H9 (cell line): ENCODE results near the gene MUSK. TPM values are rescaled to one million over a fixed set of nuclear protein-coding genes. Genes with fewer than 3 reads are reported as not detected.

Source experiments
- DNase-seq: peaks from one replicate; pipeline ENCODE4 v3.0.0-alpha.2; 2017
- H2AFZ ChIP-seq: one replicate; pipeline ENCODE4 v1.6.1; 2013; ENCODE audit warnings: mild to moderate bottlenecking, low read length, control low read depth, moderate library complexity
- H2AK5ac ChIP-seq: 2 replicates; pipeline ENCODE4 v1.6.1; 2013; ENCODE audit warnings: low read length, control low read depth, mixed read lengths; ENCODE audit not compliant: insufficient read length
- H2BK120ac ChIP-seq: one replicate; pipeline ENCODE4 v1.6.1; 2013; ENCODE audit warnings: low read depth, mild to moderate bottlenecking, low read length, control low read depth, inconsistent platforms; ENCODE audit not compliant: poor library complexity, severe bottlenecking
- H2BK12ac ChIP-seq: 2 replicates; pipeline ENCODE4 v1.6.1; 2013; ENCODE audit warnings: low read length, control low read depth, mixed read lengths, low read depth; ENCODE audit not compliant: insufficient read length
- H2BK15ac ChIP-seq: 2 replicates; pipeline ENCODE4 v1.6.1; 2013; ENCODE audit warnings: low read depth, low read length, control low read depth
- H2BK20ac ChIP-seq: one replicate; pipeline ENCODE4 v1.6.1; 2013; ENCODE audit warnings: low read depth, mild to moderate bottlenecking, low read length, control low read depth, inconsistent platforms; ENCODE audit not compliant: poor library complexity, severe bottlenecking
- H2BK5ac ChIP-seq: 2 replicates; pipeline ENCODE4 v1.6.1; 2013; ENCODE audit warnings: low read length, control low read depth, mixed read lengths; ENCODE audit not compliant: insufficient read length
- H3K14ac ChIP-seq: 2 replicates; pipeline ENCODE4 v1.6.1; 2013; ENCODE audit warnings: low read length, control low read depth; ENCODE audit not compliant: insufficient read depth
- H3K18ac ChIP-seq: 2 replicates; pipeline ENCODE4 v1.6.1; 2013; ENCODE audit warnings: low read depth, mild to moderate bottlenecking, mixed read lengths, low read length, control low read depth; ENCODE audit not compliant: insufficient read length
- H3K23ac ChIP-seq: 2 replicates; pipeline ENCODE4 v1.6.1; 2013; ENCODE audit warnings: low read length, control low read depth, mixed read lengths, low read depth; ENCODE audit not compliant: insufficient read length
- H3K23me2 ChIP-seq: 2 replicates; pipeline ENCODE4 v1.6.1; 2013; ENCODE audit warnings: low read depth, mild to moderate bottlenecking, mixed read lengths, low read length, control low read depth; ENCODE audit not compliant: insufficient read length, poor library complexity, severe bottlenecking
- H3K27ac ChIP-seq: 2 replicates; pipeline ENCODE4 v1.5.1; 2013; ENCODE audit warnings: low read length, control low read depth, mixed read lengths, low read depth; ENCODE audit not compliant: insufficient read length
- H3K27me3 ChIP-seq: 2 replicates; pipeline ENCODE4 v1.6.1; 2013; ENCODE audit warnings: low read length, control low read depth, inconsistent platforms; ENCODE audit not compliant: insufficient read depth
- H3K4ac ChIP-seq: 2 replicates; pipeline ENCODE4 v1.6.1; 2013; ENCODE audit warnings: low read depth, mild to moderate bottlenecking, control low read depth, inconsistent platforms, low read length, moderate library complexity
- H3K4me1 ChIP-seq: 2 replicates; pipeline ENCODE4 v1.6.1; 2013; ENCODE audit warnings: low read length, control low read depth, inconsistent platforms; ENCODE audit not compliant: insufficient read depth
- H3K4me2 ChIP-seq: 2 replicates; pipeline ENCODE4 v1.6.1; 2013; ENCODE audit warnings: low read length, control low read depth, mixed read lengths; ENCODE audit not compliant: insufficient read length, insufficient read depth
- H3K56ac ChIP-seq: 2 replicates; pipeline ENCODE4 v1.6.1; 2013; ENCODE audit warnings: low read depth, mild to moderate bottlenecking, mixed read lengths, low read length, control low read depth; ENCODE audit not compliant: insufficient read length
- H3K79me1 ChIP-seq: 2 replicates; pipeline ENCODE4 v1.6.1; 2013; ENCODE audit warnings: low read depth, mild to moderate bottlenecking, moderate library complexity, low read length, control low read depth, inconsistent platforms; ENCODE audit not compliant: insufficient read depth, poor library complexity, severe bottlenecking
- H3K79me2 ChIP-seq: 2 replicates; pipeline ENCODE4 v1.6.1; 2013; ENCODE audit warnings: low read length, control low read depth, inconsistent platforms; ENCODE audit not compliant: insufficient read depth
- H3K9ac ChIP-seq: 2 replicates; pipeline ENCODE4 v1.6.1; 2013; ENCODE audit warnings: low read length, control low read depth, mixed read lengths; ENCODE audit not compliant: insufficient read length; ENCODE audit errors: extremely low read depth
- H3K9me3 ChIP-seq: one replicate; pipeline ENCODE4 v1.6.1; 2013; ENCODE audit warnings: low read depth, low read length, inconsistent platforms; ENCODE audit not compliant: control insufficient read depth
- H3T11ph ChIP-seq: one replicate; pipeline ENCODE4 v1.6.1; 2013; ENCODE audit warnings: mild to moderate bottlenecking, low read length, control low read depth, inconsistent platforms
- H4K20me1 ChIP-seq: one replicate; pipeline ENCODE4 v1.6.1; 2013; ENCODE audit not compliant: control insufficient read depth, insufficient read length, insufficient read depth
- H4K5ac ChIP-seq: 2 replicates; pipeline ENCODE4 v1.6.1; 2013; ENCODE audit warnings: low read depth, mild to moderate bottlenecking, mixed read lengths, low read length, control low read depth; ENCODE audit not compliant: insufficient read length
- H4K8ac ChIP-seq: replicated peaks from 2 replicates; pipeline ENCODE4 v1.6.1; 2013; ENCODE audit warnings: low read length, control low read depth, mixed read lengths, low read depth; ENCODE audit not compliant: insufficient read length
- H4K91ac ChIP-seq: 2 replicates; pipeline ENCODE4 v1.6.1; 2013; ENCODE audit warnings: low read depth, mild to moderate bottlenecking, moderate library complexity, mixed read lengths, low read length, control low read depth; ENCODE audit not compliant: insufficient read length
- H3K27ac Mint-ChIP-seq, 3 experiments: 2 replicates in 2 of 3; 3 replicates in 1 of 3; pipeline ENCODE4 v1.8.0; 2020 to 2021; ENCODE audit warnings: mixed read lengths in 3 of 3, mild to moderate bottlenecking in 1 of 3, moderate library complexity in 1 of 3
- H3K27me3 Mint-ChIP-seq: 2 replicates; pipeline ENCODE4 v1.8.0; 2021; ENCODE audit warnings: low read depth, mild to moderate bottlenecking, moderate library complexity, mixed read lengths
- H3K36me3 Mint-ChIP-seq, 3 experiments: 2 replicates in 2 of 3; 3 replicates in 1 of 3; pipeline ENCODE4 v1.8.0; 2020 to 2021; ENCODE audit warnings: low read depth in 3 of 3, mixed read lengths in 3 of 3; ENCODE audit not compliant: insufficient read depth in 1 of 3
- H3K4me1 Mint-ChIP-seq, 2 experiments: 2 replicates each; pipeline ENCODE4 v1.8.0; 2020; ENCODE audit warnings: mixed read lengths in 2 of 2
- H3K4me3 Mint-ChIP-seq, 2 experiments: 2 replicates in 1 of 2; 3 replicates in 1 of 2; pipeline ENCODE4 v1.8.0; 2020 to 2021; ENCODE audit warnings: mild to moderate bottlenecking in 2 of 2, mixed read lengths in 2 of 2, moderate library complexity in 1 of 2
- H3K9me3 Mint-ChIP-seq, 2 experiments: 2 replicates in 1 of 2; 3 replicates in 1 of 2; pipeline ENCODE4 v1.8.0; 2020; ENCODE audit warnings: mild to moderate bottlenecking in 2 of 2, mixed read lengths in 2 of 2, moderate library complexity in 1 of 2
- WGBS: extraction: QIAGEN DNeasy Blood & Tissue Kit; methylation state at CpG from one replicate; pipeline ENCODE4 v1.1.7; 2013; ENCODE audit warnings: missing lambda C conversion rate, low lambda C conversion rate, mixed read lengths; ENCODE audit not compliant: insufficient read length; ENCODE audit errors: extremely low coverage; 5-methylcytosine and 5-hydroxymethylcytosine counted together
- total RNA-seq: library from RNA; stranded (reverse); gene quantifications from 2 replicates; pipeline ENCODE4 v1.2.1, GENCODE V29; 2021
- TF ChIP-seq, protein P1 (sequence below): fragments of 200-600 bp; sonication (generic); conservative IDR thresholded peaks from 3 replicates; pipeline ENCODE4 v1.8.0; 2021; ENCODE audit warnings: antibody characterized with exemption, mild to moderate bottlenecking

MUSK gene
- total RNA-seq, 1 experiment from 2014 or later: not detected

GRCh38 chr9:110700953-110701352 lies 32.4 kb downstream of the MUSK start:
- no peak overlapping the region for H4K91ac ChIP-seq
- no peak overlapping the region for H3K23ac ChIP-seq
- no peak overlapping the region for H2BK5ac ChIP-seq
- no peaks in the 10 kb centered on the region for H3K79me1 ChIP-seq
- H3K79me2 ChIP-seq: no peaks in the 10 kb centered on the region
- no CpG with 5 or more reads among the region's 1 CpG for WGBS
- no peak overlapping the region for H2BK15ac ChIP-seq
- Mint-ChIP-seq H3K9me3 (no peaks in the 10 kb centered on the region), H3K27me3 (no peaks in the 10 kb centered on the region; the same call in 1 of the 2 replicates), H3K36me3 (no peaks in the 10 kb centered on the region), H3K27ac (no peak overlapping the region), H3K4me1 (no peaks in the 10 kb centered on the region), H3K4me3 (no peak overlapping the region)
- no peak overlapping the region for H3K14ac ChIP-seq
- H4K20me1 ChIP-seq: no peaks in the 10 kb centered on the region
- H3K18ac ChIP-seq: no peak overlapping the region
- DNase-seq: no peak
- H2BK20ac ChIP-seq: no peak overlapping the region
- no peaks in the 10 kb centered on the region for H3K23me2 ChIP-seq
- no peak overlapping the region for H3K27ac ChIP-seq
- no peak overlapping the region for H2AFZ ChIP-seq
- H4K8ac ChIP-seq: no peak overlapping the region
- no peak overlapping the region for H4K5ac ChIP-seq
- TF ChIP-seq, protein P1, sequence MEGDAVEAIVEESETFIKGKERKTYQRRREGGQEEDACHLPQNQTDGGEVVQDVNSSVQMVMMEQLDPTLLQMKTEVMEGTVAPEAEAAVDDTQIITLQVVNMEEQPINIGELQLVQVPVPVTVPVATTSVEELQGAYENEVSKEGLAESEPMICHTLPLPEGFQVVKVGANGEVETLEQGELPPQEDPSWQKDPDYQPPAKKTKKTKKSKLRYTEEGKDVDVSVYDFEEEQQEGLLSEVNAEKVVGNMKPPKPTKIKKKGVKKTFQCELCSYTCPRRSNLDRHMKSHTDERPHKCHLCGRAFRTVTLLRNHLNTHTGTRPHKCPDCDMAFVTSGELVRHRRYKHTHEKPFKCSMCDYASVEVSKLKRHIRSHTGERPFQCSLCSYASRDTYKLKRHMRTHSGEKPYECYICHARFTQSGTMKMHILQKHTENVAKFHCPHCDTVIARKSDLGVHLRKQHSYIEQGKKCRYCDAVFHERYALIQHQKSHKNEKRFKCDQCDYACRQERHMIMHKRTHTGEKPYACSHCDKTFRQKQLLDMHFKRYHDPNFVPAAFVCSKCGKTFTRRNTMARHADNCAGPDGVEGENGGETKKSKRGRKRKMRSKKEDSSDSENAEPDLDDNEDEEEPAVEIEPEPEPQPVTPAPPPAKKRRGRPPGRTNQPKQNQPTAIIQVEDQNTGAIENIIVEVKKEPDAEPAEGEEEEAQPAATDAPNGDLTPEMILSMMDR: no peak
- no peaks in the 10 kb centered on the region for H3K4me1 ChIP-seq
- no peak overlapping the region for H3T11ph ChIP-seq
- no peak overlapping the region for H3K4ac ChIP-seq
- H3K9ac ChIP-seq: no peak overlapping the region
- no peaks in the 10 kb centered on the region for H3K27me3 ChIP-seq
- H3K9me3 ChIP-seq: no peaks in the 10 kb centered on the region
- no peak overlapping the region for H3K56ac ChIP-seq
- no peak overlapping the region for H3K4me2 ChIP-seq
- no peak overlapping the region for H2BK12ac ChIP-seq
- H2AK5ac ChIP-seq: no peak overlapping the region
- no peak overlapping the region for H2BK120ac ChIP-seq
